CD4-positive, alpha-beta T cell treated with Interleukin-17A for 1 hour (primary cell): ENCODE data around the gene MOK.
"Not testable (repeated sequence)": the region's sequence is repeated elsewhere in the genome, so short reads cannot be mapped to it uniquely, and the experiment has no call there.

Source experiments
- DNase-seq: peaks from one replicate; pipeline ENCODE4 v3.0.0-alpha.2; 2020

The MOK gene

GRCh38 chr14:102246071-102246470 lies 58.9 kb downstream of the MOK start:
- DNase-seq: no peak

- DNase-seq: not testable (repeated sequence)
Observed at GRCh38 chr14:102243795-102244194, 61.2 kb downstream of the MOK start.

GRCh38 chr14:102241147-102241546 lies 63.8 kb downstream of the MOK start:
- DNase-seq: no peak

GRCh38 chr14:102240481-102240880 lies 64.5 kb downstream of the MOK start:
- not testable (repeated sequence) for DNase-seq

- no peak for DNase-seq
Observed at GRCh38 chr14:102239231-102239630, 65.7 kb downstream of the MOK start.

GRCh38 chr14:102238766-102239165 lies 66.2 kb downstream of the MOK start:
- DNase-seq: no peak

- DNase-seq: no peak
Observed at GRCh38 chr14:102238131-102238530, 66.8 kb downstream of the MOK start.

- DNase-seq: no peak
Observed at GRCh38 chr14:102236026-102236425, 68.9 kb downstream of the MOK start.

GRCh38 chr14:102235275-102235897 lies 69.6 kb downstream of the MOK start:
- peak; percentile 76 for DNase-seq

GRCh38 chr14:102234331-102235264 lies 70.4 kb downstream of the MOK start:
- no peak for DNase-seq

- DNase-seq: no peak
Observed at GRCh38 chr14:102233081-102233480, 71.9 kb downstream of the MOK start.

- DNase-seq: no peak
Observed at GRCh38 chr14:102232348-102232625, 72.7 kb downstream of the MOK start.

- DNase-seq: no peak
Observed at GRCh38 chr14:102231476-102232347, 73.3 kb downstream of the MOK start.

GRCh38 chr14:102230481-102231210 lies 74.3 kb downstream of the MOK start:
- no peak for DNase-seq

GRCh38 chr14:102229739-102230092 lies 75.2 kb downstream of the MOK start:
- DNase-seq: no peak

- DNase-seq: no peak
Observed at GRCh38 chr14:102229071-102229738, 75.8 kb downstream of the MOK start.

- DNase-seq: no peak
Observed at GRCh38 chr14:102227184-102227964, 77.6 kb downstream of the MOK start.

- no peak for DNase-seq
Observed at GRCh38 chr14:102226356-102227125, 78.4 kb downstream of the MOK start.

- DNase-seq: no peak
Observed at GRCh38 chr14:102225936-102226335, 79.0 kb downstream of the MOK start.

- no peak for DNase-seq
Observed at GRCh38 chr14:102225386-102225785, 79.6 kb downstream of the MOK start.

GRCh38 chr14:102223682-102224081 lies 81.3 kb downstream of the MOK start:
- no peak for DNase-seq
